Measurements from ENCODE around the gene ROCK1. TPM values are rescaled to one million over a fixed set of nuclear protein-coding genes. Genes with fewer than 3 reads are reported as not detected.
A peak's percentile ranks its signal among the peaks of the same experiment; 100 is the strongest.

The ROCK1 gene
- total RNA-seq, 1 donor from 2014 or later, result 16.6 TPM

- Histone ChIP-seq H3K27me3 (ENCODE audit: control insufficient read depth, insufficient read depth, low read length) (no peaks in the 10 kb centered on the region), H3K36me3 (ENCODE audit: control insufficient read depth, insufficient read depth, low read length) (no peaks in the 10 kb centered on the region), H3K4me3 (ENCODE audit: low read depth, low read length) (no peak overlapping the region)
- FAIRE-seq (no peak), DNase-seq (ENCODE audit: low read depth) (no peak)
- no peak for TF ChIP-seq CTCF (IDR thresholded peaks at IDR 0.05; ENCODE audit: insufficient read depth, low read length, severe bottlenecking)
Measured at GRCh38 chr18:21118806-21119205, 7.2 kb upstream of the ROCK1 start.

- no peaks in the 10 kb centered on the region for H3K36me3 ChIP-seq (ENCODE audit: control insufficient read depth, insufficient read depth, low read length)
- no peaks in the 10 kb centered on the region for H3K27me3 ChIP-seq (ENCODE audit: control insufficient read depth, insufficient read depth, low read length)
- no peak overlapping the region for H3K4me3 ChIP-seq (ENCODE audit: low read depth, low read length)
- TF ChIP-seq CTCF (IDR thresholded peaks at IDR 0.05; ENCODE audit: insufficient read depth, low read length, severe bottlenecking), result no peak
- FAIRE-seq (no peak), DNase-seq (ENCODE audit: low read depth) (no peak)
Measured at GRCh38 chr18:21117409-21118131, 6.0 kb upstream of the ROCK1 start.

GRCh38 chr18:21115519-21116411 lies 4.2 kb upstream of the ROCK1 start:
- no peak for DNase-seq (ENCODE audit: low read depth)
- no peaks in the 10 kb centered on the region for H3K36me3 ChIP-seq (ENCODE audit: control insufficient read depth, insufficient read depth, low read length)
- H3K27me3 ChIP-seq (ENCODE audit: control insufficient read depth, insufficient read depth, low read length), result no peaks in the 10 kb centered on the region
- H3K4me3 ChIP-seq (ENCODE audit: low read depth, low read length), result no peak overlapping the region
- no peak for TF ChIP-seq CTCF (IDR thresholded peaks at IDR 0.05; ENCODE audit: insufficient read depth, low read length, severe bottlenecking)
- peak; percentile 58 for FAIRE-seq

GRCh38 chr18:21112543-21113105 lies 1.0 kb upstream of the ROCK1 start:
- Histone ChIP-seq H3K36me3 (ENCODE audit: control insufficient read depth, insufficient read depth, low read length) (no peaks in the 10 kb centered on the region), H3K27me3 (ENCODE audit: control insufficient read depth, insufficient read depth, low read length) (no peaks in the 10 kb centered on the region), H3K4me3 (ENCODE audit: low read depth, low read length) (peak overlapping the region; percentile 96)
- FAIRE-seq, result no peak
- TF ChIP-seq CTCF (IDR thresholded peaks at IDR 0.05; ENCODE audit: insufficient read depth, low read length, severe bottlenecking), result no peak
- DNase-seq (ENCODE audit: low read depth), result no peak

GRCh38 chr18:21112140-21112473 lies 494 bp upstream of the ROCK1 start:
- peak overlapping the region; percentile 96 for H3K4me3 ChIP-seq (ENCODE audit: low read depth, low read length)
- DNase-seq (ENCODE audit: low read depth) (no peak), FAIRE-seq (no peak)
- no peaks in the 10 kb centered on the region for H3K27me3 ChIP-seq (ENCODE audit: control insufficient read depth, insufficient read depth, low read length)
- TF ChIP-seq CTCF (IDR thresholded peaks at IDR 0.05; ENCODE audit: insufficient read depth, low read length, severe bottlenecking), result no peak
- no peaks in the 10 kb centered on the region for H3K36me3 ChIP-seq (ENCODE audit: control insufficient read depth, insufficient read depth, low read length)
